CD4-positive, alpha-beta memory T cell (primary cell): ENCODE results near the gene ELANE. TPM values are rescaled to one million over a fixed set of nuclear protein-coding genes. Genes with fewer than 3 reads are reported as not detected.

Experiments used
- microRNA-seq: library from miRNA; unstranded; fragments of <30 nt; microRNA quantifications from one replicate; pipeline ENCODE4 v1.2.0, GENCODE V29; 2021; ENCODE audit warnings: borderline replicate concordance, borderline number of aligned reads, borderline microRNAs expressed, mixed read lengths
- polyA plus RNA-seq, 2 donors: library from polyadenylated mRNA; unstranded; fragments of 300-500 nt; fragmentation: Illumina TruSeq; gene quantifications; one replicate each; pipeline ENCODE4 v1.2.3, GENCODE V29; 2021
- total RNA-seq, 2 experiments: library from RNA; stranded (reverse); gene quantifications; one replicate each; pipeline ENCODE4 v1.2.3, GENCODE V29; 2021

The ELANE gene
- total and polyA plus RNA-seq, 4 experiments from 2014 or later: not detected

Small RNA genes lying within 50 kb of the gene (microRNA-seq; reads per million reads assigned to microRNA genes)
- gene MIR3187 (1.9 reads per million), gene MIR4745 (0.96 reads per million)

Other genes with a start within 250 kb of the ELANE start
- gene POLRMT, start 218.8 kb upstream of the ELANE start, total RNA-seq: 100 to 1,000 TPM in 1 of 2 experiments, 10 to 100 TPM in 1; 98.9 to 103 TPM
- gene POLRMT, start 218.8 kb upstream of the ELANE start, polyA plus RNA-seq: 10 to 100 TPM; 31.6 to 58.4 TPM
- gene FGF22, start 212.4 kb upstream of the ELANE start, total RNA-seq: 1 to 10 TPM; 1.8 to 1.9 TPM
- not detected for gene FGF22, start 212.4 kb upstream of the ELANE start, polyA plus RNA-seq
- gene RNF126, start 189.1 kb upstream of the ELANE start, total RNA-seq: 100 to 1,000 TPM; 105 to 112 TPM
- gene RNF126, start 189.1 kb upstream of the ELANE start, polyA plus RNA-seq: 10 to 100 TPM; 82.3 to 95.6 TPM
- 1 to 10 TPM; 2.9 to 3.4 TPM for gene FSTL3, start 175.9 kb upstream of the ELANE start, total RNA-seq
- gene FSTL3, start 175.9 kb upstream of the ELANE start, polyA plus RNA-seq: 1 to 10 TPM; 2.0 to 2.1 TPM
- not detected for gene PRSS57, start 156.9 kb upstream of the ELANE start, total RNA-seq
- gene PRSS57, start 156.9 kb upstream of the ELANE start, polyA plus RNA-seq: not detected
- not detected for gene PALM, start 143.4 kb upstream of the ELANE start, total RNA-seq
- gene PALM, start 143.4 kb upstream of the ELANE start, polyA plus RNA-seq: not detected
- not detected for gene MISP, start 101.2 kb upstream of the ELANE start, total RNA-seq
- gene MISP, start 101.2 kb upstream of the ELANE start, polyA plus RNA-seq: not detected
- 100 to 1,000 TPM; 315 TPM for gene PTBP1, start 54.9 kb upstream of the ELANE start, total RNA-seq
- gene PTBP1, start 54.9 kb upstream of the ELANE start, polyA plus RNA-seq: 100 to 1,000 TPM in 1 of 2 donors, 10 to 100 TPM in 1; 67.7 to 177 TPM
- not detected for gene PLPPR3, start 30.3 kb upstream of the ELANE start, total RNA-seq
- not detected for gene PLPPR3, start 30.3 kb upstream of the ELANE start, polyA plus RNA-seq
- gene AZU1, start 24.5 kb upstream of the ELANE start, total RNA-seq: not detected
- gene AZU1, start 24.5 kb upstream of the ELANE start, polyA plus RNA-seq: not detected
- gene PRTN3, start 11.3 kb upstream of the ELANE start, total RNA-seq: not detected
- gene PRTN3, start 11.3 kb upstream of the ELANE start, polyA plus RNA-seq: not detected
- 1 to 10 TPM in 1 of 2 experiments, under 1 TPM in 1; 0.91 to 1.1 TPM for gene CFD, start 7.4 kb downstream of the ELANE start, total RNA-seq
- 1 to 10 TPM in 1 of 2 donors, not detected in 1; 4.8 TPM for gene CFD, start 7.4 kb downstream of the ELANE start, polyA plus RNA-seq
- 10 to 100 TPM; 68.3 to 71.7 TPM for gene MED16, start 40.9 kb downstream of the ELANE start, total RNA-seq
- 100 to 1,000 TPM in 1 of 2 donors, 10 to 100 TPM in 1; 48.6 to 125 TPM for gene MED16, start 40.9 kb downstream of the ELANE start, polyA plus RNA-seq
- not detected for gene RNU6-9, start 41.2 kb downstream of the ELANE start, total RNA-seq
- not detected for gene RNU6-9, start 41.2 kb downstream of the ELANE start, polyA plus RNA-seq
- gene R3HDM4, start 60.9 kb downstream of the ELANE start, total RNA-seq: 100 to 1,000 TPM; 153 to 160 TPM
- 100 to 1,000 TPM; 203 to 230 TPM for gene R3HDM4, start 60.9 kb downstream of the ELANE start, polyA plus RNA-seq
- 1 to 10 TPM in 1 of 2 experiments, under 1 TPM in 1; 0.79 to 1.2 TPM for gene KISS1R, start 65.0 kb downstream of the ELANE start, total RNA-seq
- under 1 TPM; 0.59 TPM for gene KISS1R, start 65.0 kb downstream of the ELANE start, polyA plus RNA-seq
- 1 to 10 TPM; 9.2 to 9.6 TPM for gene ARID3A, start 73.7 kb downstream of the ELANE start, total RNA-seq
- gene ARID3A, start 73.7 kb downstream of the ELANE start, polyA plus RNA-seq: 1 to 10 TPM in 1 of 2 donors, under 1 TPM in 1; 0.27 to 1.1 TPM
- 10 to 100 TPM; 53.9 to 60.3 TPM for gene WDR18, start 132.0 kb downstream of the ELANE start, total RNA-seq
- gene WDR18, start 132.0 kb downstream of the ELANE start, polyA plus RNA-seq: 10 to 100 TPM; 44.3 to 79.7 TPM
- gene GRIN3B, start 148.1 kb downstream of the ELANE start, total RNA-seq: not detected
- not detected for gene GRIN3B, start 148.1 kb downstream of the ELANE start, polyA plus RNA-seq
- 100 to 1,000 TPM; 315 to 329 TPM for gene TMEM259, start 168.8 kb downstream of the ELANE start, total RNA-seq
- gene TMEM259, start 168.8 kb downstream of the ELANE start, polyA plus RNA-seq: 10 to 100 TPM; 40.5 to 75.9 TPM
- gene RNU6-2, start 169.2 kb downstream of the ELANE start, total RNA-seq: not detected
- gene RNU6-2, start 169.2 kb downstream of the ELANE start, polyA plus RNA-seq: not detected
- gene CNN2, start 174.3 kb downstream of the ELANE start, total RNA-seq: 100 to 1,000 TPM; 263 to 266 TPM
- 100 to 1,000 TPM; 444 to 632 TPM for gene CNN2, start 174.3 kb downstream of the ELANE start, polyA plus RNA-seq
- gene ABCA7, start 187.8 kb downstream of the ELANE start, total RNA-seq: 100 to 1,000 TPM; 313 to 319 TPM
- gene ABCA7, start 187.8 kb downstream of the ELANE start, polyA plus RNA-seq: 10 to 100 TPM; 10.7 to 11.2 TPM
- gene ARHGAP45, start 214.9 kb downstream of the ELANE start, total RNA-seq: 100 to 1,000 TPM; 834 to 836 TPM
- 100 to 1,000 TPM; 222 to 501 TPM for gene ARHGAP45, start 214.9 kb downstream of the ELANE start, polyA plus RNA-seq
- gene POLR2E, start 243.1 kb downstream of the ELANE start, total RNA-seq: 10 to 100 TPM; 76.0 to 80.0 TPM
- gene POLR2E, start 243.1 kb downstream of the ELANE start, polyA plus RNA-seq: 100 to 1,000 TPM; 167 to 197 TPM